Fibroblast of the aortic adventitia (primary cell): ENCODE results near the gene TRIP6. TPM values are rescaled to one million over a fixed set of nuclear protein-coding genes. Genes with fewer than 3 reads are reported as not detected.

Experiments used
- DNase-seq: peaks from one replicate; pipeline ENCODE4 v3.0.0-alpha.2; 2010; ENCODE audit warnings: low read depth
- H3K4me3 ChIP-seq: 2 replicates; pipeline ENCODE4 v1.5.1; 2011; ENCODE audit warnings: low read depth, mild to moderate bottlenecking, control low read depth, low read length, moderate library complexity
- total RNA-seq: library from RNA; depleted of rRNA; stranded (reverse); fragments of >200 nt; gene quantifications from 2 replicates; pipeline ENCODE4 v1.2.3, GENCODE V29; 2012; ENCODE audit warnings: low replicate concordance
- TF ChIP-seq, protein P1 (sequence below): IDR thresholded peaks from 2 replicates; pipeline ENCODE4 v1.5.1; 2011; ENCODE audit warnings: mild to moderate bottlenecking, low read length, control low read depth, inconsistent platforms; ENCODE audit not compliant: insufficient read depth

Gene TRIP6
- total RNA-seq, 1 donor, result 71.4 TPM

DNA sequence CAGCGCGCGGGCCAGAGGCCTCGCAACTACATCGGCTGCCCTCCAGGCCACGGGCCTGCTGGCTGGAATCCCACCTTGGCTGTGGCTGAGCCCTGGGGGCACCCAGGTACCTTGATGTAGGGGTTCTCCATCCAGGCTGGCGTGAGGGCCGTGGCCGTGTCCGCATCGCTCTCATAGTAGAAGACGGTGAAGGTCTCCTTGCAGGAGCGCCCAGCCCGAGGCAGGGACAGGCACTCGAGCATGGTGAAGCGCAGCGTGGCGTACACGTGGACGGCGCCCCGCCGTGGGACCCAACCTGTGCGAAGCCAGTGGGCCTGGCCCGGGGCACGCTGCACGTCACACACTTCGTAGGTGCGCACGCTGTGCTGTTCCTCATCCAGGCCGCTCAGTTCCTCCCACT is 43.7 kb upstream of the TRIP6 start:
- TF ChIP-seq, protein P1, sequence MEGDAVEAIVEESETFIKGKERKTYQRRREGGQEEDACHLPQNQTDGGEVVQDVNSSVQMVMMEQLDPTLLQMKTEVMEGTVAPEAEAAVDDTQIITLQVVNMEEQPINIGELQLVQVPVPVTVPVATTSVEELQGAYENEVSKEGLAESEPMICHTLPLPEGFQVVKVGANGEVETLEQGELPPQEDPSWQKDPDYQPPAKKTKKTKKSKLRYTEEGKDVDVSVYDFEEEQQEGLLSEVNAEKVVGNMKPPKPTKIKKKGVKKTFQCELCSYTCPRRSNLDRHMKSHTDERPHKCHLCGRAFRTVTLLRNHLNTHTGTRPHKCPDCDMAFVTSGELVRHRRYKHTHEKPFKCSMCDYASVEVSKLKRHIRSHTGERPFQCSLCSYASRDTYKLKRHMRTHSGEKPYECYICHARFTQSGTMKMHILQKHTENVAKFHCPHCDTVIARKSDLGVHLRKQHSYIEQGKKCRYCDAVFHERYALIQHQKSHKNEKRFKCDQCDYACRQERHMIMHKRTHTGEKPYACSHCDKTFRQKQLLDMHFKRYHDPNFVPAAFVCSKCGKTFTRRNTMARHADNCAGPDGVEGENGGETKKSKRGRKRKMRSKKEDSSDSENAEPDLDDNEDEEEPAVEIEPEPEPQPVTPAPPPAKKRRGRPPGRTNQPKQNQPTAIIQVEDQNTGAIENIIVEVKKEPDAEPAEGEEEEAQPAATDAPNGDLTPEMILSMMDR, result no peak
- no peak for DNase-seq
- H3K4me3 ChIP-seq, result no peak overlapping the region

- peak overlapping the region; percentile 79 for H3K4me3 ChIP-seq
- TF ChIP-seq, protein P1, result no peak
- DNase-seq, result no peak
Observed at GRCh38 chr7:100824499-100825214, 42.5 kb upstream of the TRIP6 start.

DNA sequence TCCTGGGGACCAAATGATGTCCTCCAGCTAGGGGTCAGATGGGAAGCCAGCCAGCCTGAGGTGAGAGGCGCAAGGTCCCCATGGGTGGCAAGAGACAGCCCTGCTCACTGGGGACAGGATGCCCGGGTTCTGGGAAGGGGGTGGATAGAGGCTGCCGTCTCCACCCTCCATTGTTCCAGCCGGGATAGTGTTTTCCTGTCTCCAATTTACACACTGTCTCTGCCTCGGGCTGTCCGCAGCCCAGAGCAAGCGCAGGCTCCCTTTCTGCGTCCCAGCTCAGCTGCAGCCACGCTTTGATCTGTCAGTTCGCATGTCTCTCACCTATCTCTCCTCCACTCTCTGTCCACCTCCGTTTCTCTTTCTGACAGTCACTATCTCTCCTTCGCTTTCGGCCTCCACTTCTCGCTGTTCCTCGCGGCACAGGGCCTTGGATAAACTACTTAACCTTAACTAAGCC is 41.9 kb upstream of the TRIP6 start:
- peak; percentile 33 for DNase-seq
- TF ChIP-seq, protein P1, result no peak
- H3K4me3 ChIP-seq, result peak overlapping the region; percentile 79

- DNase-seq, result peak; percentile 51
- H3K4me3 ChIP-seq, result peak overlapping the region; percentile 79
- TF ChIP-seq, protein P1, result peak; percentile 28
Observed at GRCh38 chr7:100825751-100826513, 41.3 kb upstream of the TRIP6 start.

DNA sequence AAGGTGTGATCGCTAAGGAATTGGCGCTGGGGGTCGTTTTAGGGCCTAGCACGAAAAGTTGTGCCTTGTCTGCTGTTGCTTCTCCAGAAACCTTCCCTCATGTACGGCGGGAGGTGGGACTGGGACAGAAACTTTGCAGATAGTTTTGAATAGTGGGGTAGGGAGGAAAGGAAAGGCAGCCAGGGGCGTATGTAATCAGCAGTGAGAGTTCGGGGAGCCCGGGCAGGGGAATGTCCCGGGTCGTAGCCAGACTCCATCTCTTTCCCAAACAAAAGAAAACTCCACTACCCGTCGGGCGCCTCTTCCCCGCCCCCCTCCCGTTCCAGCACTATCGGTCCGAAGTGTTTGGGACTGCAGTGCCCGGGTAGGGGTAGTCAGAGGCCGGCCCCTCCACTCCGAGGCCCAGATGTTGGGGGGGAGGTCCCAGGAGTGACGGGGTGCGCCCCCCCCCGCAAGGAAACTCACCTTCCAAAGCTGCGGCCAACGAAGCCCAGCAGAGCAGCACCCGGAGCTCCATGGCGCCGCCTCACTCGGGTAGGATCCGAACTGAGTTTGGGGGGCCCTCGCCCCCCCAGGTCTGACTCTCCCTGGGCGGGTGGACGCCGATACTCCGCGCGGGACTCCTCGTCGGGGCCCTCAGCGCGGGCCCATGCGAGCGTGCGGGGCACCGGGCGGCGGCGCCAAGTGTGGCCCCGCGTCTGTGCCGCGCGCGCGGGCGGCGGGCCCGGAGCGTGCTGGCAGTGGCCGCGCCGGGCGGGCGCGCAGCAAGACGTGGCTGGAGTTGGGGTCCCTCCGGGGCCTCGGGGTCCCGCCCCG is 40.5 kb upstream of the TRIP6 start:
- H3K4me3 ChIP-seq, result peak overlapping the region; percentile 79
- TF ChIP-seq, protein P1, result no peak
- no peak for DNase-seq
